GM10248 (cell line): ENCODE data around the gene SH3BP4.

Experiments used
- CTCF ChIA-PET: fragments of 300-600 bp; sonication (Branson Sonifier 250); formaldehyde crosslinking; extraction: SDS; loops from one replicate; lab custom pipeline; 2021; ENCODE audit warnings: antibody characterized with exemption; lab: Yijun Ruan, JAX
- POLR2A ChIA-PET: fragments of 350-650 bp; sonication (Branson Sonifier 250); formaldehyde crosslinking; extraction: SDS; loops from one replicate; lab custom pipeline; 2020; ENCODE audit warnings: antibody characterized with exemption; lab: Yijun Ruan, JAX
- DNase-seq: peaks from one replicate; pipeline ENCODE4 v3.0.0; 2012; ENCODE audit errors: extremely low spot score
- CTCF ChIP-seq: IDR thresholded peaks from 2 replicates; pipeline ENCODE4 v1.5.1; 2012; ENCODE audit warnings: mild to moderate bottlenecking, low read depth; ENCODE audit errors: extremely low read depth, missing control alignments, control extremely low read depth

The SH3BP4 gene

DNA sequence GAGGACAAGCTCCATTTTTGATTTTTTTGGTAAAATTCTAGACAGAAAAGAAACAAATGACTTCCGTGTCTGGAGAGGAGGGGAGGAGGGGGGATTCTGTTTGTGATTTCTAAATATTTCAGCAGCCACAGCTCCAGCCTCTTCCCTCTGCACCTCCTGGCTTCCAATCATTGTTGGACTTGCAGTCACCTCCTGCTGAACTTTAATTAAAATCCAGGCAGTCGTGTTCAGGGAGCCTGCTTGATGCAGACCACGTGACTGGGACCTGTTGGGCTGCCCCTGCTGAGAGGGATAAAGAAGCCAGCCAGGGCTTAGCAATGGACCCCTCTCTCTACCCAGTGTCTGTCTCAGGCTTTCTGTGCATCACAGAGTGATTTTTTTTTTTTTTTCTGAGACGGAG lies 115.1 kb downstream of the SH3BP4 start:
- CTCF ChIA-PET: no interaction called here
- no peak for TF ChIP-seq CTCF
- POLR2A ChIA-PET: no interaction called here
- no peak for DNase-seq

DNA sequence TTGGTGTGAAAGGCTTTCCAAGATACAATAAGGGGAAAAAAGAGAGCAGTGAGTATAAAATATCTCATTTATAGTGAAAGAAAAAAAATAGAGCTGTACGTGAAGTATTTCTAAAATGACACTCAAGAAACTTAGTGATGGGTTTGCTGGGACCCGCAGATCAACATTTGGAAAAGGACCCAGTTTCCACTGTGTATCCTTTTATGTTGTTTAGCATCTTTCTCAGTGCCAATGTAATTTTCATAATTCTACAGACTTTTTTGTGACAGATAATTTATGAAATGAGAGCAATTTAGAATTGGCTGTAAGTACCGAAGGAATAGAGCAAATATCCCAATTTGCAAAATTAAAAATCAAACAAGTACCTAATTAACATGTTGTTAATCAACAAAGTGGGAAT lies 116.9 kb downstream of the SH3BP4 start:
- CTCF ChIA-PET: no interaction called here
- no peak for TF ChIP-seq CTCF
- POLR2A ChIA-PET: no interaction called here
- no peak for DNase-seq

- ChIA-PET CTCF (no interaction called here), POLR2A (no interaction called here)
- TF ChIP-seq CTCF: no peak
- DNase-seq: no peak
Measured at GRCh38 chr2:235070063-235070706, 118.4 kb downstream of the SH3BP4 start.

DNA sequence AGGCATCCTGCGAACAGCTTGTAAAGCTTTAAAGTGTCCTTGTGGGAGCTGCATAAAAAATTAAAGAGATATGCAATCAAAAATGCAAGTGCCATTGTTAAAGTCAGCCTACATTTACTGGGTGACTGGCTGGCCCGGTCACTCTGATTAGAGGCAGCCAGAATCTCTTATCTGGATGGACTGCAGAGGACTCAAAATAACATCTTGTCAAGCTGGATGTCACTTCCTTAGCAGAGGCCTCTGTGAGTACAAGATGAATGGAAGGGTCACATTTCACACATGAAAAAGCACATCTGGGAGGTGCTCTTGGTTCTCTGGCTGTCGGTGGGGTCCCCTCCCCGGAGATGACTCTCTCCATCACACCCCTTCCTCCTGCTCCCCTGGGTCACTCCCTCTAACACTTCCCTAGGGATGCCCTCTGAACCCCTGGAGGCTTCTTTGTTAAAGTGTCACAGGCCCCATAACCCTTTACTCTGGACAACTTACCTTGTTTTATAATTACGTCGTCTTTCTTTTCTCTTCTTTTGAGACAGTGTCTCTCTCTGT lies 122.1 kb downstream of the SH3BP4 start:
- DNase-seq: no peak
- no peak for TF ChIP-seq CTCF
- POLR2A ChIA-PET: no interaction called here
- CTCF ChIA-PET: no interaction called here

DNA sequence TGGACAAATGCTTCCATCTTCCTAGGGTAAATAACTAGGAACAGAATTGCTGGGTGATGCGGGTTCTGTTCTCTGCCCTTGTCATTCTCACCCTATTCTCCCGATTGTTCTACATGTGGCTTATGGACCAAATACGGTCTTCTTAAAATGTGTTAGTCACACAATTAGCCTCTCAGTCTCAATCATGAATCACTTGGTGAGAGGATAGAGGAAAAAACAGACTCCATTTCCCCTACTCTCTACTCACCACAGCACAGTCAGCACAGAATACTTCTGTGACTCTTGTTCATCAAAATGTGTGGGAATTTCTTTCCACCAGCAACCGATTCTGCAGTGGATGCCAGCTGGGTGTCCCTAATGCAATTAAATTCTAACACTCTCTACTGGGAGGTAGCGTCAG lies 125.2 kb downstream of the SH3BP4 start:
- no peak for TF ChIP-seq CTCF
- CTCF ChIA-PET: interaction anchor here (1.0 kb wide), 1 partner anchor 26 kb away, joined by 3 read pairs; no protein-coding TSS in a partner anchor
- POLR2A ChIA-PET: no interaction called here
- no peak for DNase-seq

GRCh38 chr2:235078182-235078581 lies 126.4 kb downstream of the SH3BP4 start:
- ChIA-PET CTCF (interaction anchor here (1.0 kb wide), 1 partner anchor 25 kb away, joined by 3 read pairs; no protein-coding TSS in a partner anchor), POLR2A (no interaction called here)
- no peak for DNase-seq
- no peak for TF ChIP-seq CTCF
